ENCODE results near the gene PGAP6. TPM values are rescaled to one million over a fixed set of nuclear protein-coding genes. Genes with fewer than 3 reads are reported as not detected.
"Not testable (repeated sequence)": the region's sequence is repeated elsewhere in the genome, so short reads cannot be mapped to it uniquely, and the experiment has no call there.

PGAP6 gene
- total RNA-seq, 2 donors from 2014 or later, result 27.3 to 33.5 TPM

- DNase-seq (no peak), ATAC-seq (no peak)
- intact Hi-C loops (cut with DNase I), result no loop called here
These were observed 24.0 kb upstream of the PGAP6 start for GRCh38 chr16:405548-406506.

GRCh38 chr16:404971-405486, 23.3 kb upstream of the PGAP6 start:
- no peak for ATAC-seq
- intact Hi-C loops (cut with DNase I), result no loop called here
- DNase-seq, result no peak

- intact Hi-C loops (cut with DNase I), result no loop called here
- DNase-seq, result peak; percentile 97
- ATAC-seq, result peak; percentile 92 to 93
These were observed 19.9 kb upstream of the PGAP6 start, which contains the start of gene DECR2 for GRCh38 chr16:401468-402348. Gene DECR2 (plus strand): TSS chr16:401885. CDS start chr16:401964, 79 bp downstream.

GRCh38 chr16:400061-400591, 18.3 kb upstream of the PGAP6 start:
- no peak for DNase-seq
- intact Hi-C loops (cut with DNase I), result no loop called here

GRCh38 chr16:399340-400019, 17.7 kb upstream of the PGAP6 start:
- intact Hi-C loops (cut with DNase I), result no loop called here
- DNase-seq (no peak), ATAC-seq (no peak)

More at GRCh38 chr16:400061-400591, 18.3 kb upstream of the PGAP6 start:
- no peak for ATAC-seq

GRCh38 chr16:398561-399339, 17.0 kb upstream of the PGAP6 start:
- intact Hi-C loops (cut with DNase I), result no loop called here
- ATAC-seq, result no peak

GRCh38 chr16:397736-398332, 16.1 kb upstream of the PGAP6 start:
- DNase-seq, result peak; percentile 77
- intact Hi-C loops (cut with DNase I), result no loop called here
- ATAC-seq, result peak in 1 of 2 donors; percentile 42

More at GRCh38 chr16:398561-399339, 17.0 kb upstream of the PGAP6 start:
- no peak for DNase-seq

- intact Hi-C loops (cut with DNase I), result no loop called here
- ATAC-seq, result peak in 1 of 2 donors; percentile 13
- DNase-seq, result peak; percentile 52
These were observed 15.4 kb upstream of the PGAP6 start, which contains the start of gene NME4 for GRCh38 chr16:397135-397661. Gene NME4 (plus strand): TSS chr16:397199. CDS start chr16:397223, 24 bp downstream.

- intact Hi-C loops (cut with DNase I), result no loop called here
- peak; percentile 25 to 27 for ATAC-seq
- peak; percentile 65 for DNase-seq
These were observed 14.8 kb upstream of the PGAP6 start for GRCh38 chr16:396605-397004.

- intact Hi-C loops (cut with DNase I), result no loop called here
- ATAC-seq, result no peak
These were observed 14.4 kb upstream of the PGAP6 start for GRCh38 chr16:396199-396598.

GRCh38 chr16:392450-393030, 10.8 kb upstream of the PGAP6 start:
- intact Hi-C loops (cut with DNase I), result no loop called here
- ATAC-seq (no peak), DNase-seq (no peak)

More at GRCh38 chr16:396199-396598, 14.4 kb upstream of the PGAP6 start:
- no peak for DNase-seq

- ATAC-seq (peak; percentile 46 to 56), DNase-seq (peak; percentile 56)
- intact Hi-C loops (cut with DNase I), result no loop called here
These were observed 10.1 kb upstream of the PGAP6 start for GRCh38 chr16:391885-392335.

GRCh38 chr16:389352-389751, 7.6 kb upstream of the PGAP6 start:
- no peak for ATAC-seq
- no peak for DNase-seq
- intact Hi-C loops (cut with DNase I), result no loop called here

- ATAC-seq, result peak; percentile 15 to 55
- intact Hi-C loops (cut with DNase I); DNase-seq: not testable (repeated sequence)
These were observed 6.2 kb upstream of the PGAP6 start for GRCh38 chr16:387761-388666.

- no peak for ATAC-seq
- no peak for DNase-seq
- intact Hi-C loops (cut with DNase I), result no loop called here
These were observed 4.9 kb upstream of the PGAP6 start for GRCh38 chr16:386641-387156.

Data from left cardiac atrium (tissue), 4 donors.